NCI-H1417 (cell line): ENCODE results near the gene ZKSCAN8.

Source experiments
- DNase-seq, 3 experiments: peaks; one replicate each; lab custom pipeline; 2025; lab: John Stamatoyannopoulos, UW

Gene ZKSCAN8

DNA sequence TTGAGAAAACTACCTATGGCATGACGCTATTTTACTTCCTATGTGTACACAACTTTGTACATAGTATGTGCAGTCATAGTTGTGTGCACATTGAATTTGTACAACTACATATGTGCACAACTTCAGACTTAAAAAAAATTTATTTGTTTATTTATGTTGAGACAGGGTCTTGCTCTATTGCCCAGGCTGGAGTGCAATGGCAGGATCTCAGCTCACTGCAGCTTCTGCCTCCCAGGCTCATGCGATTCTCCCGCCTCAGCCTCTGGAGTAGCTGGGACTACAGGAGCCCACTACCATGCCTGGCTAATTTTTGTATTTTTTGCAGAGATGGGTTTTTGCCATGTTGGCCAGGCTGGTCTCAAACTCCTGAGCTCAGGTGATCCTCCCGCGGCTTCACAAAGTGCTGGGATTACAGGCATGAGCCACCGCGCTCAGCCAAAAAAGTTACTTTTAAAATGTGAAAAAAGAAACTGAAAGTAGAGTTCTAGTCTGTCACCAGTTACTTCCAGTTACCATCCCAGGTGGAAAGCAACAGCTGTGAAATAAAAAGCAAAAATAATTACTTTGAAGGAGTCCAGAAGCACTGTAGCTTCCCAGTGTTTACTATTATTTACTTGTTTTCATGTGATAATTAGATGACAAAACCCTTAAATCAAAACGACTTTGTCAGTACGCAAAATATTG lies 1.7 kb upstream of the ZKSCAN8 start:
- DNase-seq, result no peak

DNA sequence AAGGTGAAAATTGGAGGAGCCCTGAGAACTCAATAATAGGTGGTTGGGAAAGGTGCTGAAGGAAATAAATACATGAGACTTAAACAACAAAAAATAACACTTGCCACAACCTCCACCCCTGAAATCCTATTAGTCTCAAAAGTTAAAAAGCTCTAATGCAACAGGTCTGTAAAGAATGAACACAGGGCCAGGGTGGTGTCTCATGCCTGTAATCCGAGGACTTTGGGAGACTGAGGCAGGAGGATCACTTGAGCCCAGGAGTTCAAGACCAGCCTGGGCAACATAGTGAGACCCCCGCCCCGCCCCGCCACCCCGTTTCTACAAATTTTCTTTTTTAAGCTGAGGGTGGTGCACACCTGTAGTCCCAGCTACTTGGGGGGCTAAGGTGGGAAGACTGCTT lies 1.1 kb upstream of the ZKSCAN8 start:
- DNase-seq, result no peak

DNA sequence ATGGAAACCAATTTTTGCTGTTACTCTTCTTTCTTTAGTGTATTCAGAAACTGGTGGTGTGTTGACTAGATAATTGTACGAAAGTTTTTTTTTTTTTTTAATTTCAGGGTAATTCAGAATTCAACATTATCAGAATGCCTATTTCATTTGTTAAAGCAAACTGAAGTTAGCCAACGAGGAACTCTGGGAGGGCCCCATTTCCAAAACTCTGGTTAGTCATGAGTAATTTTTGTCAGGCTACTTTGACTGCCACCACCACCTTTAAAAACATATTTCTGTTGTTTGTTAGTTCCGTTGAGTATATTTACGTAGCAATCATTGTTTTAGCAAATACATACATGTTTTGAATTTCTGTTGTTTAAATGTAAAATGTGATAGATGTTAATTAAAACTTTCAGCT lies 763 bp downstream of the ZKSCAN8 start:
- DNase-seq, result no peak

DNA sequence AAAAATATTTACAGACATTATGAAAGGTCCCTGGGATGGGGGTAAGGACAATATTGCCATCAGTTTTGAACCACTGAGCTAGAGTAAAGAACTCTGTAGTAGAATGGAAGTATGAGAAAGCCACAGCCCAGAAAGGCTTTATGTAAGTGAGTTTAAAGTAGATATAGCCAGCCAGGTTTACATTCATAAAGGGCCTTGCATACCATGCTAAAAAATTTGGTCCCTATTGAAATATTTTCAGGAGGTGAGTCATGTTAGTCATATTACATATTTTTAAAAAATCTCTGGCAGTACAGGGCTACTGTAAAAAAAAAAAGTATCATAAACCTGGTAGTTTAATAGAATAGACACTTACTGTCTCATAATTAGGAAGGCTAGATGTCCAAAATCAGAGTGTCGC lies 3.5 kb downstream of the ZKSCAN8 start:
- DNase-seq, result no peak

DNA sequence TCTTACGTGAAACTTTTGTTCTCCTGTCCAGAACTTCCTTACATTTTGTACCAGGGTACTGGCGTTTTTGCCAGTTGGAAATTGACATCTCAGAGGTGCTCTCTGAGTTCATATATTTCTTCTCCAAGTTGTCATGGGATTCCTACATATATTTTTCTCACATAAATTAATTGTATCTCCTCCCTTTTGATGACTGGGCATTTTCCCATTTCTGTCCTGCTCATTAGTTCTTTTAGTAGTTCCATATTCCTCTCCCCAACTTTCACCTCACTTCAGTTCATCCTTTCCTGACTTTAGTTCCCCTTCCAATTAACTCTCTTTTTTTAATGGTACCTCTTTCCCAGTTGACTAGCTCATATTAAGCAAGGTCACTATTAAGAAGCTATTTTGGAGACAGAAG lies 10.8 kb downstream of the ZKSCAN8 start:
- no peak for DNase-seq

DNA sequence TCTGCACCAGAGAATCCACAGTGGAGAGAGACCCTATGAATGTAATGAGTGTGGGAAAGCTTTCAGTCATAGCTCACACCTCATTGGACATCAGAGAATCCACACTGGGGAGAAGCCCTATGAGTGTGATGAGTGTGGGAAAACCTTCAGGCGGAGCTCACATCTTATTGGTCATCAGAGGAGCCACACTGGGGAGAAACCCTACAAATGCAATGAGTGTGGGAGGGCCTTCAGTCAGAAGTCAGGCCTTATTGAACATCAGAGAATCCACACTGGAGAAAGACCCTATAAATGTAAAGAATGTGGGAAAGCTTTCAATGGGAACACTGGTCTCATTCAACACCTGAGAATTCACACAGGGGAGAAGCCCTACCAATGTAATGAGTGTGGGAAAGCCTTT lies 11.9 kb downstream of the ZKSCAN8 start:
- DNase-seq, result no peak

DNA sequence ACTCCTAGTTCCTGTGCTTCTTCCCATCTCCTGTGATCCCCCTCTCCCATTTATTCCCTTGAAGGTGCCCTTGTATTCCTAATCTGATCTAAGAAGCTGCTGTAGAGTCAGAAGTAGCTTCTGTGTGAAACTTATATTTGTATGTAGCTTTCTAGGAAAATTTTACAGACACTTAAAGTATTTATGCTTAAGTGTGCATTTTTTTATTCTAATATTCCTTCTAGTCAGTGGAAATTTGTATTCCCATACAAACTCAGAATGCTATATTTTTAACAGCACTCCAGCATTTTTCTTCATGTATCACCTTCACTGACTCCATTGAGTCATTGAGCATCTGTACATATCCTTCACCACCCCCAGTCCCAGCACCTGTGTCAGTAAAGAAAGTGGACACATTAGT lies 12.7 kb downstream of the ZKSCAN8 start:
- DNase-seq, result no peak

DNA sequence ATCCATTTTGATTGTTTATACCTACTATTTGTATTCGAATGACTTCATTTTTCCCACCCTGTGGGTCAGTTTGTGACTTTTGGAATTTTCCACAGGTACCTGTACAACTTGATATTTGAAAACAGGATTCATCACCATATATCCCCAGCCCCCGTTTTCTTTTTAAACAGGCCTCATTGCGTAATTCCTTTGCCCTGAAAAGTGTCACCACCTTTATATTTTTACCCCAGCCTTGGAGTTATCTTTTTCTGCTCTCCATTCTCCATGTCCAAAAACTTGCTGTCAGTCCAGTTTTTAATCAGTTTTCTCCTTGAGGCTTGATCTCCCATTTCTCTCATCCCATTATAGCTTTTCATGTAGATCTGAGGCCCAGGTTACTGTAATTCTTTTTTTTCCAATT lies 16.6 kb downstream of the ZKSCAN8 start:
- DNase-seq, result no peak

DNA sequence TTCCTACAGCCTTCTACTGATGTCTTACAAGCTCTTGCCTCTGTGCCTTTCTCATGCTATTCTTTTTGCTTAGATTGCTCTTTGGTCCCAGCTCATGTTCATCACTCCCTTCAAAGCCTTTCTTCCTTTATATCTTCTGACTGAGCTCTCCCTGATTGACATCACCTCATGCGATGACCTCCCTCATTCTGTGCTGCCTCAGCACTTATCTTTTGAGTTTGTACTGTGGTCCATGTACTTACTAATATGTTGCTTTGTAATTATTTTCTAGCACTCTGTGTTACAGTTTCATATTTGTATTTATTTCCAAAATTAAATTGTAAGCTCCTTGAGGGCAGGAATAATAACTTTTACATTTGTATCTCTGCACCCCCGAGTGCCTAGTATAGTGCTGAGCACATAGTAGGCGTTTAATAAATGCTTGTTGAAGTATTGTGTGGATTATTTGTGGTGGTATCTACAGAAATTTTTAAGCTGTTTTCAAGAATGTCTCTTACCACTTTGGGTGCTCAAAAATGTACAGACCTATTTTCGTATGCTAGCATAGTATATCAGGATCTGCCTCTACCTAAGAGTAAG lies 17.4 kb downstream of the ZKSCAN8 start:
- DNase-seq, result no peak

DNA sequence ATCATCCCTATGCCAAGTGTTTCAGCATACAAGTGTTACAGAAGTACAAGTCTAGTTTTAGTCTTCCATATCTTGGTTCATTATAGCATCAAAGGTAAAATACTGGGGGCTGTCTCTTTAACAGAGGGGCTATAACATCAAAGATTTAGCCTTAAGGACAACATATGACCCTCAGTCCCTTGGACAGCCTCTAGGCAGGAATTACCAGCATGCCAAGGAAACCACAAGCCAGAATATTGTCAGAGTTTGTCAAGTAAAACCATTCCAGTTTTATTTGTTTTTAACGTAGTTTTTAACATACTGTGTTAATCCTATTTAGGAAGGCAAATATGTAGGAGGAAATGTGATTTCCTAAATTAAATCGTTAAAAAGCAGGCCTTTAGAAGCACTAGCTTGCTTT lies 18.6 kb downstream of the ZKSCAN8 start:
- no peak for DNase-seq

DNA sequence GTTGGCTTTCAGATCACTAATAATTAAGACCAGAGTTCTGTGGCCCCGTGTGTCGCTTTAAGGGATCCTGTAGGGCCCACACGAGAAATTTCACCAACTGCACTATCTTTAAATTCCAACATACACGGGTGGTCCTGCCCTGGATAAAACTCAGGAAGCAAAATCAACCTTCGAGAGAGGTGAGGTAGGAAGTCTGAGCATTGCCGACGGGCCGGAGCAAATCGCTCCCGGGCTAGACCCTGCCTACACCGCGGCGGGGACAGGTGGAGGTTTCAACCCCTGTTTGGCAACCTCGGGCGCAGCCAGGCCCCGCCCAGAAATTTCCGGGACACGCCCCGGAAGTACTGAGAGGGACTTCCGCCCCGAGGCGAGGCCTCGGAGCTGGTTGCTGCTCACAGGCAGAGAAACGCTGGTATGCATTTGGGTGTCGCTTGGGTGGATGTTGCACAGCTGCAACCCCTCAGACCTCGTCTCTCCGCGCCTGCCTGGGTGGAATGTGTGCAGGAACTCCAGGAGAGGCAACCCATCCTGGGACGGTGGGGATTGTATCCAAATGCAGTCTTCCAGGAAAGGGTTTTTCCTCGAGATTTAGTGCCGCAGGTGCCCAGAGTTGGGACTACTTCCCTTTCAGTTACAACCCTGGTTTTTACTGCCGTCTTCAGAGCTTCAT lies 19.9 kb downstream of the ZKSCAN8 start:
- peak; percentile 64 to 80 (median 76) for DNase-seq

DNA sequence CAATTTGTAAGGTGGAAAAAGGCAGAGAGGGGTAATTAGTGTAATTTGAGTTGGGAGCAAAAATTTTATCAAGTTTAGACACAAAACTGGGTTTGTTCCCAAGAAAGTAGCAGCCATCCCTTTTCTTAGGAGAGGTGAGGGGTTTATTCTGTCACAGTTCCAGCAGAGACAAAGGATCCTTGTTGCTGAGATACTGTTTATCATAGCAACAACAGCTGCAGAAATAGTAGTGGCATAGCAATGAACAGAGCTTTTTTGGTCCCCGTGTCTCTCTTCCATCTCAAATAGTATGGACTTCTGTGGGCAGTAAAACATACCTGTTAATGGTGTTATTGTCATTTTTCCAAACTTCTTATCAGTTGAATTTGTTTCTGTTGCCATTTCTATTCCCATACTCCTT lies 23.9 kb downstream of the ZKSCAN8 start:
- DNase-seq, result no peak

DNA sequence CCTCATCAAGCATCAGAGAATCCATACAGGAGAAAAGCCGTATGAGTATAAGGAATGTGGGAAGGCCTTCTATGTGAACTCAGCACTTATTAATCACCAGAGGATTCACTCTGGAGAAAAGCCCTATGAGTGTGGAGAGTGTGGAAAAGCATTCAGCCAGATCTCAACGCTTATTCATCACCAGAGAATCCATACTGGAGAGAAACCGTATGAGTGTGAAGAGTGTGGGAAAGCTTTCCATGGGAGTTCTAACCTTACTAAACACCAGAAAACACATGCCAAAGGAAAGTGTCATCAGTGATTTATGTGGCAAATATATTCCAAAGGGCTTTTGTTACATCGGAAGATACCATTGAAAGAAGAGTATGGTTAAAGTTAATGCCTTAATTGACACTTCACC lies 25.4 kb downstream of the ZKSCAN8 start:
- no peak for DNase-seq

DNA sequence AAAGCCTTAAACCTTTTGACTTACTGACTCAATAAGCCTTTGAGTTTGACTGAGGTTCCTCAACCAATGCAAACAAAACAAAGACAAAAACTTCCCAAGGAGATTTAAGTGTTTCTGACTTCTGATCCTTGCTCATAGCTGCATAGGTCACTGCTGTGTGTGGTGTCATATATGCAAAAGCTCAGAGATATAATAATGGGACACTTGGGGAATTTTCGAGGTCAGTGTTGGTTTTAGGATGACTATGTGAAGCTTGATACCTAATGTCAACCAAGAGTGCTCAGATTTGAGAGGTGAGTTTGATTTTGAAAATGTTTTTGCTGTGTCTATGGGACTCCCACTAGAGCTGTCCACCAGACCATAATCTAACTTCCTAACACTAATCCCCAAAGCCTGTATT lies 26.2 kb downstream of the ZKSCAN8 start:
- DNase-seq, result no peak

DNA sequence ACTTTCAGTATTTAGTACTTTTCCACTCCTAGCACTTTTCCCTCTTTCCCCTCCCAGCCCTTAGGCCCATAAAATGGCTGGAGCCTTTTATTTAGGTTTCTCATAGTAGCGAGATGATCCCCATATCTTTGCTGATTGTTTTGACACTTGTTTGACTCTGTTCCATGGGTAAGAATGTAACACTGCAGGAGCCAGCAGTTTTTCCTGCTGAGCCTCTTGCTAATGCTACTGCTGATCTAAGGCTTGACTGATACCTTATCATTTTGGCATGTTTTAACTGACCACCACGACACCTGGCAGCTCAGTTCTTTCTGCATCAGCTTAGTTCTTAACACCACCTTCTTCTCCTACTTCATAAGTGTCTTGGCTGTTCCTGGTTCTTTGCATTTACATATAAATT lies 29.6 kb downstream of the ZKSCAN8 start:
- no peak for DNase-seq

DNA sequence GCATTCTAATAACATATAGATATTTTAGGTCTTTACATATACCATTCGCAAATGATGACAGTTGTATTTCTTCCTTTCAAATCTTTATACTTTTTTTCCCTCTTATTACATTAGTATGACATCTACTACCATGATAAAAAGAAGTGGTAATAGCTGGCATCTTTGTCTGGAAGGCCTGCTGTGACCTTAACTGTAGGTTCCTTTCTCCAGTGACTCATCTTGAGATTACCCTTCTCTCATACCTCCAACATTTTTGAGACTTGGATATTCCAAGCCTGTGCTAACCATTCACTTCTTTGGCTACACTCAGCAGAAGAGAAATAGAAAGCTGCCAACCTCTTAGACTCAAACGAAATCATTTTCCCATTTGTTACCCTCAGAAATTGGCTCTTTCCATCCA lies 30.3 kb downstream of the ZKSCAN8 start:
- DNase-seq, result no peak

DNA sequence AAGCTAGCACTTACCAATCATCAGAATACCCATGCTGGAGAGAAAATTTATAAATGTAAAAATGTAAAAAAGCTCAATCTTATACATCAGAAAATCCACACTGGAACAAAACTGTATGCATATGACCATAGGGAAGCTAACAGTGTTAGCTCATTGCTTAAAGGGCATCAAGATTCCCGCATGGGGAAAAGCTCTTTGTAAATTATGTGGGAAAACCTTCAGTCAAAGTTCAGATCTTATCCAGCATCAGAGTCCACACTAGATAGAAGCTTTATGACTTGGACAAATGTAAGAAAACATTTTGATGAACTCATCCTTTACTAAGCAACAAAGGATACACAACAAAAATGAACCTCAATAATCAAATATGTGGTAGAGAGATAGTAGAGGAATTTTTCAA lies 34.7 kb downstream of the ZKSCAN8 start:
- DNase-seq, result no peak

DNA sequence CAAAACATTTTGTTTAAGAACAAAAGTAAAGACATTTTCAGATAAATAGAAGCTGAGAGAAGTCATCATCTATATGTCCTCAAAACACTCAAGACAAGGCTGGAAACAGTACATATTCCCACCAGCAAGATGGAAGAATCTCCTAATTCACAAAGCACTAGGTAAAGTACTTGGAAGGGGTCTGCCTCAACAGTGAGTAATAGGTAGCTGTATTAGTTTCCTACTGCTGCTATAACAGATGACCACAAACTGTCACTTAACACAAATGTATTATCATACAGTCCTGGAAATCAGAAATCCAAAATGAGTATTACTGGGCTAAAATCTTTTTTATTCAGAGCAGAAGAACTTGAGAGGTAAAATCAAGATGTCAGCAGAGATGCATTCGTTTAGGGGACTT lies 40.6 kb downstream of the ZKSCAN8 start:
- DNase-seq, result no peak

DNA sequence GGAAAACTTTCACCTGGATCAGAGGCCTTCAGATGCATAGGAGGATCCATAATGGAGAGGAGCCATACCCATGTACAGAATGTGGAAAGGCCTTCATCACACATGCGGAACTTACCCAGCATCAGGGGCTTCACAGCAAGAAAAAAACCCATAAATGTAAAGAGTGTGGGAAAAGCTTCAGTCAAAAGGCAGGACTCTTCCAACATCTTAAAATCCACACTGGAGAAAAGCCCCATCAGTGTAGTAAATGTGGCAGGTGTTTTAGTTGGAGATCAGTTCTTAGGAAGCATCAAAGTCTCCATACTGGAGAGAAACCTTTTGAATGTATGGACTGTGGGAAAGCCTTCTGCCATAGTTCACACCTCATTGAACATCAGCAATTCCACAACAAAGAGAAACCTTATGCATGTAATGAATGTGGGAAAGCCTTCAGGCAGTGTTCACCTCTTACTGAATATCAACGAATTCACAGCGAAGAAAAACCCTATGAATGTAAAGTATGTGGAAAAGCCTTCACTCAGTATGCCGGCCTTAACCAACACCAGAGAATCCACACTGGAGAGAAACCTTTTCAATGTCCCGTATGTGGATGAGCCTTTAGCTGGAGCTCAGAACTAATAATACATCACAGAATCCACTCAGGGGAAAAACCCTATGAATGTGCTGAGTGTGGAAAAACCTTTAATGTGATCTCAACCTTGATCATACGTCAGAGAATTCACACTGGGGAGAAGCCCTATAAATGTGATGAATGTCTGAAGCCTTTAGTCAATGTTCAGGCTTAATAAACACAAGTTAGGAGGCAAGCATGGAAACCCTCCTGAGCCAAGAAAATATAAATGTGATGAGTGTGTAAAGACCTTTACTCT lies 46.7 kb downstream of the ZKSCAN8 start:
- no peak for DNase-seq

DNA sequence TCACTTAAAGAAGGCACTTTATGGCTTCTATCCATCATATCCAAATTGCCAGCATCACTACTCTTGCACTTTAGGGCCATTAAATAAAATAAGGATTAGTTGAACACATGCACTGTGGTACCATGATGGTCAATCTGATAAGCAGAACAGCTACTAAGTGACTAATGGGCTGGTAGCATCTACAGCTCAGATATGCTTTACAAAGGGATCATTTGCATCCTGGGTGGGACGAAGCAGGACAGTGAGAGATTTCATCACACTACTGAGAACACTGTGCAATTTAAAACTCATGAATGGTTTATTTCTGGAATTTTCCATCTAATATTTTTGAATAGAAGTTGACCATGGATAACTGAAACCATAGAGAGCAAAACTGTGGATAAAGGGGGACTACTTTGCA lies 58.3 kb downstream of the ZKSCAN8 start:
- DNase-seq, result no peak

DNA sequence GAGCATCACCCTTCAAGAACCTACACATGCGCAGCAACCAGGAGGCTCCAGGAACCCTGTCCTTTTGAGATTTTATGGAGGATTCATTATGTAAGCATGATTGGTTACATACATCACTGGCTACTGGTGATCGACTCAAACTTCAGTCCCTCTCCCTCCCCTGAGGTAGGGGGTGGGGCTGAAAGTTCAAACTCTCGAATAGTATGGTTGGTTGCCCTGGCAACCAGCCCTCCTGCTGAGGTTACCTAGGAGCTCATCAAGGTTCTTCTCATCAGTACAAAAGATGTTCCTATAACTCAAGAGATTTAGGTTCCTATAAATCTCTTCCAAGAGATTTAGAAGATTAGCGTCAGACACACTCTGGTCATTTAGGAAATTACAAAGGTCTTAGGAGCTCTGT lies 61.5 kb downstream of the ZKSCAN8 start:
- peak in 1 of 3 experiments; percentile 13 for DNase-seq

DNA sequence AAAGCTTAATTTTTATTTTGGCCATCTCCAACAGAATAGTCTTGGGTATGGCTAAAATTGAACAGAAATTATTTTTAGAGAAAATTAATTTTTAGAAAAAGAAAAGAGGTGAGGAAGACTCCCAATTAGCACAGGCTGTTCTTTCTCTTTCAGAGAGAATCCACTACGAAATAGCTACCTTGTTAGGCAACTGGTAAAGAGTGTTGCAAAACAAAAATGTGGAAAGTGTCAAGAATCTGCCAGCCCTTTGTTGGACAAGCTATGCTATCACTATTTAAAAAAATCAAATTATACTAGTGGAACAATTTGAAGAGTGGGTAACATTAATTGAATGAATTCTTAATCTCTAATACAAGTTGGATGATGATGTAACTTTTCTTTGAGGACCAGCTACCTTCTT lies 64.2 kb downstream of the ZKSCAN8 start:
- no peak for DNase-seq

DNA sequence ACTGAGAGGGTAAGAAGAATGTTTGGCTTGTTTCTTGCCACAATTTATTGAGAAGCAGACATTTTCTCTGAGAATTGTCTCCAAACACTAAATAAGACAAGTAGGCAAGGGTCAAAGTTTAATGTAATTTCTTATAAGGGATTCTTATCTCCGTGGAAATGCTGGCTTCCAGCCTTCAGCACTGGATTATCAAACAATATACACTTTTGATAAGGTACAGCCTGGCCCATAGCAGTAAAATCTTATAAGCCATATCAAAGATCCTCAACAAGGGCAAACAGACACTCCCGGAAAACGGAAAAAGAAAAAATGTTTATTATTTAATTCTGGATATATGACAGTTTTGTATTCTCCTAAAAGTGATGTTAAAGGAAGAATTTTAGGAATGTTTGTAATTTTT lies 64.8 kb downstream of the ZKSCAN8 start:
- no peak for DNase-seq
